OCI-M2 (cell line): ENCODE data around the gene GATAD2B.

Experiments used
- DNase-seq: peaks from one replicate; lab custom pipeline; 2025; ENCODE audit not compliant: unreplicated experiment; lab: John Stamatoyannopoulos, UW

GATAD2B gene

DNA sequence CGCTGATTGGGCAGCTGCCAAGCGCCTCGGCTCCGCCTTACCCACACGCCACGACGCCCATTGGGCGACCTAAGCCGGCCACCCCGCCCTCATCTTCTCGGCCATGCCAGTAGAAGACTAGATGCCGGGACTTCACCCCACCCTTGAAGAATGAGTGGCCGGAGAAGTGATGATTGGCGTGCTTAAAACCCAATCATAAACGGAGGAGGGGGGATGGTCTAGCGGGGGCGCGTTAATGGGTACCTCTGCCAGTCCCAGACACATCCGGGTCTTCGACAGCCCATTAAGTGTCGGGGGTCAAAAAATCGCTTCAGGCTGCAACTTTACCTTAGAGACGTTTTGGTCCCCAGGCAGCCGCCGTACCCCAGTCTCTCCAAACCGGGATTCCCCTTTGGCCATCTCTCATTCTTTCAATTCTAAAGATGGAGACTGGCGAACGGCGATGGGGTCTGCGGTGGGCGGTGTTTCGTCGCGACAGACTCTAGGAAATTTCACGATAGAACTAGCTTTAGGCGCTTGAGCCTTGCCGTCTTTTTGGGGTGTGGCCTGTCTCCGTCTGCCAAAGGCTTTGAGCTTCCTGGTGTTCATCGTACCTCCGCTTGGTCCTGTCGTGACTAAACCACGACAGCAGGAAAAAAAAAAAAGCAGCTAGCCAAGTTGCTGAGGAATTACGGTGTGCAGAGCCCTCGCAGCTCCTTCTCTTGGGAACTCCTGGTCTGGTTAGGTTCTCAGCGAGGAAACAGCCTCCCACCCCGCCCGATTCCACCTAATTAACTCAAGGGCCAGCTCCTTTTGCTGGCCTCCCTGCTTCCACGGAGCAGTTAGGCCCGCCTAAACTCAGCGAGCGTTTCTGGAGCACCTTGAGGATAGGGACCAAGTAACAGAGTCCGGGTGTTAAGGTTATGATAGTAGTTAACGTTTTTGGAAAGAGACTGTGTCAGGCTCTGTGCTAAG, at the start of gene GATAD2B:
TSS of gene GATAD2B (minus strand) at position 1 of the 954 bp plus-strand sequence. CDS start 94,625 bp downstream, outside the sequence.
- DNase-seq, result peak; percentile 93

DNA sequence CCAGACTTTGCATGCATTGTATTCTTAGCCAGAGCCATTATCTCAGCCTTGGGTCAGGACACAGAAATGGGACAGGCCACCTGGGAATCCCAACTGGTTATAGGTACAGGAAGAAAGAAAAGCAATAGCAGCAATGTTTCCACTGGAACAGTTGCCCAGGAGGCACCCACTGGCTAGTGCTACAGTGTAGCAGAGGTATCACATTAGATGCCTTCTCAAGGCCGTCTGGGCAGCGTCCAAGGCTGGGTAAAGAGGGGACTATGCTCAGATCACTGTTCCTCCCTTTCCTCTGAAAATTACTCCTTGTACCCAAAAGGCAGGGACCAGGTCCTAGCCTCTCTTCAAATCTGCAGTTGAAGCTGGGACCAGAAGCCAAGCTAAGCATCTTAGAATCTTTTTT, 47.6 kb upstream of the GATAD2B start:
- no peak for DNase-seq

DNA sequence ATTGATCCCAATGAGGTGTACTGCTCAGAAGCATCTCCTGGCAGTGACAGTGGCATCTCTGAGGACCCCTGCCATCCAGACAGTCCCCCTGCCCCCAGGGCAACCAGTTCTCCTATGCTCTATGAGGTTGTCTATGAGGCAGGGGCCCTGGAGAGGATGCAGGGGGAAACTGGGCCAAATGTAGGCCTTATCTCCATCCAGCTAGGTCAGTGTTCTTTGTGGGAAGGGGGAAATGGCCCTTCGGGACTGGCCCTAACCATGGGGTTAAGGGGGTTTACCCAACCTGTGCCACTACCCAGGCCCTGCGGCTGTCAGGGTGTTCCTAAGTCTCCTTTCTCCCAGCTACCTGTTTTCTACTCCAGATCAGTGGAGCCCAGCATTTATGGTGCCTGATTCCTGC, 46.2 kb upstream of the GATAD2B start:
- DNase-seq, result no peak

DNA sequence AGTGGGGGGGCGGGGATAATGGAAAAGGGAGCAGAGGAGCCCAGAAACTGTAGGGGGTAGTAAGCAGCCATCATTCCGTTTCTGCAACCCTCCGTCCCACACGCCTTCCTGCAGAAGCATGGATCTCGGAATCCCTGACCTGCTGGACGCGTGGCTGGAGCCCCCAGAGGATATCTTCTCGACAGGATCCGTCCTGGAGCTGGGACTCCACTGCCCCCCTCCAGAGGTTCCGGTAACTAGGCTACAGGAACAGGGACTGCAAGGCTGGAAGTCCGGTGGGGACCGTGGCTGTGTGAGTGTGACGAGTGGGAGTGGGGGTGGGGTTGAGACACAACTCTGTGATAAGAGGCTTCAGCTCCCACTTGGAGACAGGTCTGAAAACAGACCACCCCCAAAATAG, 45.6 kb upstream of the GATAD2B start:
- no peak for DNase-seq

DNA sequence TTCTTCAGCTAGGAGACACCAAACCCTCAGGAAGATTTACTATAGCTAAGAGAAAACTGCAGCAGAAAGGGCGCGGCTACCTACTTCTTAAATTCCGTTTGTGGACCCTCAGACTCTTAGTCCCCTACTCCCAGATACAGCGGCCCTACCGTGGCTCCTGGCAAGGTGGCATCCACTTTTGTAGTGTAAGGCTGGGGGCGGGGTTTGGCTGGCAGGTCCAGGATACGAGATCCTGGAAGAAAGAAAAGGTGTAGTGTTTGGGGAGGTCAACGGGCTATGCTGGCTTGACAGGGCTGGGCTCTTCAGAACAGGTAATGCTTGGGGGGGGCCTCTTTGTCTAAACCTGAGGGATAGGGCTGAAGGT, 45.2 kb upstream of the GATAD2B start:
- no peak for DNase-seq

DNA sequence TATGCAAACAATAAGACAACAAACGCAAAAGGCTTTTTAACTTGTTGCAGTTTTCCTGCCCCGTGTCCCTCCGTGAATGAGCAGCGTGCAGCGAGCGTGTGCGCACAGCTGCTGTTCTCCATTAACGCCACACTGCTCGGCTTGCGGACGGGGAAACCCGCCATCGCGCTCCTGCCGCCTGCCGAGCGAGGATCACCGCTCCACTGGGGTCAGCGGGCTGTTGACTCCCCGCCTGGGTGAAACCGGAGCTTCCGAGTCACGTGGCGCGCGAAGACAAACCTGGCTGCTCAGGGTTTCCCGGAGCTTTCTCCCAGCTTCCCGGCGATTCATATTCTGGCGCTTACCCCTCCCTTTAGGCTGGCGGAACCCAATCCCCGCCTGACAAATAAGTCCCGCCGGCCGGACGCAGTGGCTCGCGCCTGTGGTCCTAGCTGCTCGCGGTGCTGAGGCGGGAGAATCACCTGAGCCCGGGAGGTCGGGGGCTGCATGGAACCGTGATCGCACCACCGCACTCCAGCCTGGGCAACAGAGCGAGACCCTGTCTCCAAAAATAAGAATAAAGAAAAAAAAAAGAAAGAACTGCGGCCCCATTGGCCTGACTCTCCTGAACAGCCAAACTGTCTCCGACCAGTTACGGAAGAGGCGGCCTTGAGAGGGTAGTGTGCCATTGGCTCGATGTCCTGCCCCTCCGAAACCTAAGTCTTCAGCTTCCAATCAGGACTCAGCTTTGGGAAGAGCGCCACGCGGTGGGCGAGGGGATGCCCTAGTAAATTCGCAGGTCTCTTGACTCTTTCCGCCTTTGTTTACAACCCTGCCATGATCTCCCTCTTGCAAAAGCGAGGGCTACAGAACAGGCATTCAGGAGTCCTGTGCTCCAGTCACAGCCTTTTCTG, 44.6 kb upstream of the GATAD2B start, which contains the start of gene CREB3L4:
TSS of gene CREB3L4 (plus strand) at position 796 of the 893 bp plus-strand sequence. CDS start 624 bp downstream, outside the sequence.
- DNase-seq, result peak; percentile 64

DNA sequence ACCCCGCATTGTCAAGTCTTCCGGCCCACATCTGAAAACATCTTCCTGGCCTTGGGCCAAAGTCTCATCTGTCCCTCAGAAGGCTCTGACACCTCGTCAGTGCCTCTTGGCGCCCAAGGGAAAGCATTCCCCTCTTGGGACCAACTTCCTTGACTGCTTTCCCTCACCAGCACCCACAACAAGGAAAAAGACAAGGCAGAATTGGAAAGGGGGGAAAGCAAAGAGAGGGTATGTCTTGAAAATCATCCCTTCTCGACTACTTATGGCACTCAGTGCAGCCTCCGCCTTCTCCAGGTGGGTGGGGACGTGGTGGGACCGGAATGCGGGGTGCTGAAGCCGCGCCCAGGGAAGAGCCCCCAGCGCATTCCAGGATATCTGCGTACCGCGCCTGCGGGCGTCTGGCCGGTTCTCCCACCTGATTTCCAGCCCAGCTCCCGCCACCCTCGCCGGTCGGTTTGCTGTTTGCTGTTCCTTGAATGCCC, 41.1 kb upstream of the GATAD2B start:
- no peak for DNase-seq

DNA sequence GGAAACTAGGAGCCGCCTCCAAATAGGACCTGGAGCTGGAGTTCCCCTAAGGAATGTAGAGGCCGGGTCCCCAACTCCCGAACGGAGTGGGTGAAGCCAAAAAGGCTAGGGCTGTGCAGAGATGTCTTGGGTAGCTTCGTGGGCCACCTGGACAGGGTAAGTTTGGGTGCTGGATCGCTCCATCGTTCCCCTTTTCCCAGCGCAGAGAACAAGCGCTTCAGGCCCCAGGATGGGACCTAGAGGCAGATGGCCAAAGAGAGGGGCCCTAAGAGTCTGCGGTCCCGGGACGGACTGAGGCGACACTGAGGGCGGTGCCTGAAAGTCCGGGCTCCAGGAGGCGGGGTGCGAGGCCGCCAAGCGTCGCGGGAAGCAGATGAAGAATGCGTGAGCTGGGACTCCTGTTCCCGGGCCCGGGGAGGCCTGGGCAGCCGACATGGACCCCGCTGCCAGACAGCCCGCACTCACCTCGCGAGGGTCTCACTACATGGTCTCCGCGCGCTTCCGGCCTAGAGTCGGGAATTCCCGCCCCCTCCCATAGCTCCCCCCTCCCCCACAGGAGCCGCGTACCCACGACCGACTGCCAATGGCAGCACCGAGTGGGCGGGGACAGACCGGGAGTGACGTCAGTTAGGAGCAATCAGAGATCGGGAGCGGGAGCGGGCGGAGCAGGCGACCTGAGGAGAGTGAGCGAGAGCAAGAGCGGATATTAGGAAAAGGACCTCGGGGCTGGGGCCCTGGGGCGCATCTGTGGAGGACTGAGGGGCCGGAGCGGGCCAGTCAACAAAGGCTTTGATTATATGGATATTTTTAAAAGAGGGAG, 40.5 kb upstream of the GATAD2B start, which contains the start of gene SLC39A1:
TSS of gene SLC39A1 (minus strand) at position 508 of the 820 bp plus-strand sequence. CDS start 822 bp downstream, outside the sequence.
- peak; percentile 84 for DNase-seq

DNA sequence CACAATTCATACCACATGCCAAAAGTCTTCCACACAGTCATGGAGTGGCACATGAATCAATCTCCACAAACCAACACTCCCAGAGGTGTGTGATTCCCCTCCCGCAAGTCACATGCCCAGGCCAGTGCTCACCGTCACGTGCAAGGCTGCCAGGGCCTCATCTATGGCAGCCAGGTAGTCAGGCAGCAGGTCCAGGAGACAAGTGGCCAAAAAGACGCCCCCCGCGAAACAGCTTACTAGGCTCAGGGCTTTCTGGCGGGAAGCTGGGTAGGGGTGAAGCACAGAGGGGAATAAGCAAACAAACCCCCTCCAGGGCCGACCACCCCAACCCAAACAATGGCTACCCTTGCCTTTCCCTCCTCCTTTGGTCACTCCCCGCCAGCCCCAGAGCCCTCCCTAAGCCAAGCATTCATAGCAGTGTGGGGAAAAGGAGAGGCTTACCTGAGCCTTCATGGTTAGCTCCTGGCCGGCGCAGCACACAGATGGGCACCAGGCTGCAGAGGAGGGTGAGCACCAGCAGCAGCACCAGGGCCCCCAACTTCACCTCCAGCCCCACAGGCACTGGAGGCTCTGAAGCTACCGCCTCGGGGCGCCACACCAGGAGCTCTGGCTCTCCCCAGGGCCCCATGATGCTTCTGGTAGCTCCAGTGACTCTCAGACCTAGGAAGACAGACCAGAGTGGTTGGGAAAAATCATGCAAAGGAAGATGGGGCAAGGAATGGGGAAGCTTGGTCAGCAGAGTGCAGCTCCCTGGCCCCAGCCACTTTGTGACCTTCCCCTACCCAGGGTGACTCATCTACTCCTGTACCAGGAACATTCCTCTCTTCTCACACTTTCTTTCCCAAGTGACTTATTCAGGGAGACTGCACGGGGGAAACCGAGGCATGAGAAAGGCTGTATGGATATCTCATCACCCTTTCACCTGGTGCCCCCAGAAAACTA, 39.6 kb upstream of the GATAD2B start:
- no peak for DNase-seq

DNA sequence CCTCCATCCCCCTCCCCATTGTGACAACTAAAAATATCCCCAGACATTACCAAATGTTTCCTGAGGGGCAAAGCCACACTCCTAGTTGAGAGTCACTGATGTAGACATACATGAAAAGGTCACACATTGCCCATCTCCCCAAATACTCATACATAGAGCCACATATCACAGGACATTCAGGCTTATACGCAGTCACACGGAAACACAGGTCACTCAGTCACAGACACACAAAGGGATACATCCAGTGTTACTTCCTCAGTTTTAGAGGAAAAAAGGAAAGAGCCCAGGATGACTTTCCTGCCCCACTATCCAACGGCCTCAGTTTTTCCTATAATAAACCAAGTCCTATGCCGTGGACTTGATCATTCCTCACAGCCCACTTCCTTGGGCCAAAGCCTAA, 38.6 kb upstream of the GATAD2B start:
- no peak for DNase-seq

DNA sequence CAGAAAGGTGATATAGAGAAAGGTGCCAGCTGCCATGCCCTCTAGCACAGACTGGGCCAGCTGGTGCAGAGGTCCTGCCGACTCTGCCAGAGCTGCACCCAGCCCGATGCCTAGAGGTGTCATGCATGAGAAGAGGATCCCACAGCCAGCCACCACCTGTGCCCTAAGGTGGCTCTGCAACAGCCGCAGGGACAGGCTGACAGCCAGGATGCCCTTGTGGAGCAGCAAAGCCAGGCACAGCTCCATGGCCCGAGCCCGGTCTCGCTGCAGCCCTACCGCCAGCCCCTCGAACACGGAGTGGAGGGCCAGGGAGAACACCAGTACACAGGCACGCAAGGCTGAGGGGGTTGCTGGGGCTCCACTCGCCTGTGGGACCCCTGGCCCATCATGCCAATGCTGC, 37.4 kb upstream of the GATAD2B start:
- no peak for DNase-seq

DNA sequence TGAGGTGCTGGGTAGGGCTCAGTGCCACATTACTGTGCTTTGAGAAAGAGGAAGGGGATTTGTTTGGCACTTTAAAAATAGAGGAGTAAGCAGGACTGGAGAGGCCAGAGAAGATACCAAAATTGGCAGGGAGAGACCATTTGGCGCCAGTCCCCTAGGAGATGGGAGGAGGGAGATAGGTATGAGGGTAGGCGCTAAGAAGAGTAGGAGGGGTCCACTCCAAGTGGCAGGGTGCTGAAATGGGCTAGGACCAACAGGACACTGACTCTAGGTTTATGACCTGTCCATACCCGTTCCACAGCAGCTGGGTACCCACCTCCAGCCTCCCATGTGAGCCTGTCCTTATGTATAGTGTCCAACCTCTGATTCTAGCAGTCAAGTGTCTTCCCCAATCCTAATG, 36.7 kb upstream of the GATAD2B start:
- no peak for DNase-seq

DNA sequence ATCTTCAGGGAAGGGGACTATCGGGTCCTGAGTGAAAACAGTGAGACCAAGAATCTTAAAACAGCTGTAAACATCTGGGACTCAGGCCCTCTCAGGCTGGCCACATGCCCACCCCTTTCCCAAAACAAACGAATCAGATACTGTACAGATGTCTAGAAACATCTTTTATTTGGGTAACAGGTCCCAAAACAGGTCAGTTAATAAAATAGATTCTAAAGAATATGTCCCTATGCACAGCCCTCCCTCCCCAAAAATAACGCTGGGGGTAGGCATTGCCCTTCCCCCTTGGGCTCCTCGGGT, 36.1 kb upstream of the GATAD2B start:
- no peak for DNase-seq

DNA sequence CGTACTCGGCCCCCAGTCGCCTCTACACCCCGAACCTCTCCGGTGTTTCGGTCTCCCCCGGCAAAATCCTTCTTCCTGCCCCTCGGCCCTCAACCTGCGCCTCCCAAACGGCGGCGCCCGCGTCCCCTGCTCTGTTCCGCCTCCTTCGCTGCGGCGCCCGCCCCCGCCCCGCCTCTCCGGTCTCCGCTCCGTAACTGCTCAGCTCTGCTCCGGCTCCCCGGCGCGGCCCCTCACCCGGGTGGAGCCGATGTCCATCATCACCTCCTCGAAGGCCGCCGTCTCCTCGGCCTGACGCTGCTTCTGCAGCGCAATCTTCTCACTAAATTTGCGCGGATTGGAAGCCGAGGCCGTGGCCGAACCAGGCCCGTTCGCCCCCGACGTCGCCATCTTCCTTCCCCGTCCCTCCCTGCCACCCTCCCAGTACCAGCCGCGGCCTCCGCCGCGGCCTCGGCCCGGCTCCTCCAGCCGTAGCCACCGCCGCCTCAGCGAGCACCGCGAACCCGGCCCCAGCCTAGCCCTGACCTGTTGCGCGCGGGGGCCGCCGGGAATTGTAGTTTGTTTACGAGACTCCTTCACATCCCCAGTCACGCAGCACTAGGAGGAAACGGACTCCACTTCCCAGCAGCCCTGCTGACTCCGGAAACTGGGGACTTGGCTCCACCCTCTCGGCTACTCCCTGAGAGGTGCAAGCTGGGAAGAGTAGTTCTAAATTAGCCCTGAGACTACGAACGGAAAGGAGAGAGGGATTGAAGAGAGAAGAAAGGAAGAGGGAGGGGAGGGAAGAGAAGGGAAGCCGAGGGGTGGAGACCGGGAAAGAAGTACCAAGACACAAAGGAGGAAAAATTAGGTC, 35.6 kb upstream of the GATAD2B start, which contains the start of gene CRTC2:
TSS of gene CRTC2 (minus strand) at position 502 of the 850 bp plus-strand sequence. CDS start at position 387, 115 bp downstream.
- DNase-seq, result peak; percentile 58

DNA sequence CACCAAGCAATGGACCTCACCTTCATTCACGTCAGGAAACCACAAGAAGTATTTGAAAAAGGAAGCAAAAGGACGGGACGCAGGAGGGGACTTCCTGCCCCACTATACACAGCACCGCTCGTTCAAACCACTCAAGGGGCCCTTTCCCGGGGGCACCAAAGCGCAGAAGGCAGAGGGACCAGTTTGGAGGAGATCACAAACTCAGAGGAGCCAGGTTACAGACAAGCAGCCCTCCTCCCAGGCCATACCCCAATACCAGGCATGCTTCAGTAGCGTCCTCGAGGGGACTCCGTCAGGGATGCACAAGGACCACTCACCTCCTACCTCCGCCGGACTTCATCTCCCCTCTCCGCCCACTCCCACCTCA, 35.0 kb upstream of the GATAD2B start:
- no peak for DNase-seq

DNA sequence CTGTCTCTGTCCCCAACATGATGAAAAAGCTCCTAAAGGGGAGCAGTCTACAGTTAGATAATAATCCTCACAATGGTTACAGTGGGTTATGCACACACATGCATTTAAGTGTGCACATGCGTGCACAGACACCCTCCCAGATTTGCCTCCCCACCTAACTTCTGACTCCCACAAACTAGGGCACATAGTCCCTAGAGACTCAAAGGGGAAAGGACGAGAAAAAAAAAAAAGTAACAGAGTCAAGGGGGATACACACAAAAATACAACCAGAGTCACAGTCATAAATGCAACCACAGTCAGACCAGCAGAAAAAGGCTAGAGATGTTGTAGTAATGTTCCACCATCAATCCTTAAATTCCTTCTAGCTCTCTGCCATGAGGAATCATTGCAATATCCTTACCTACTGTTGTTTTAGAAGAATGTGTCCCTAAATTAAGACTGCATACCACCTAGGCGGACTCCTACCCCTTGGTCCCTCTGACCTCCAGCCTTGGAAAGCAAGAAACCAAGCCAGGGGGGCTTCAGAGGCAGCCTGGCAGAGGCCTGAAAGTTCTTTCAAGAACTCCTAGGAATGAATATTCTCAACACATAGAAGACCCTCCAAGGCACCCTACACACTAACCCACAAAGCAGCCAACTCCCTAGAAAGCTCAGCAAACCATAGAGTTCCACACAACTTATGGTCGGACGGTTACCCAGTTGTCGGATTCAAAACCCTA, 34.4 kb upstream of the GATAD2B start:
- DNase-seq, result no peak

DNA sequence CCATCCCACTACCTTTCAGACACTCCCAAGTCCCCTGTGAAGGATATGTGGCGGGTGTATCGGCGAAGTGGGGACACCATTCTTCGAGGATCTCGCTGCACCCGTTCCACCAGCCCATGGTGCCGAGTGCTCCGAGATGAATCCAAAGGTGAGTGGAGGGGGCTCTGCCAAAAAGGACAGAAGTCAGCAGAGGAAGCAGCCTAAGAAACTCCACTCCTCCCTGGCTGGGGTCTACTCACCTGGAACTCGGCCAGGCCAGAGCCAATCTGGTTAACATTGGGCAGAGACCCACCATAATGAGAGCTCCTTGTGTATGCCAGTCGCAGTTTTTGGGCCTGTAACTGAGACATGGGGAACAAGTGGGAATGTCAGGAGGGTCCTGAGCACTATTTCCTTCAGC, 32.1 kb upstream of the GATAD2B start:
- no peak for DNase-seq

DNA sequence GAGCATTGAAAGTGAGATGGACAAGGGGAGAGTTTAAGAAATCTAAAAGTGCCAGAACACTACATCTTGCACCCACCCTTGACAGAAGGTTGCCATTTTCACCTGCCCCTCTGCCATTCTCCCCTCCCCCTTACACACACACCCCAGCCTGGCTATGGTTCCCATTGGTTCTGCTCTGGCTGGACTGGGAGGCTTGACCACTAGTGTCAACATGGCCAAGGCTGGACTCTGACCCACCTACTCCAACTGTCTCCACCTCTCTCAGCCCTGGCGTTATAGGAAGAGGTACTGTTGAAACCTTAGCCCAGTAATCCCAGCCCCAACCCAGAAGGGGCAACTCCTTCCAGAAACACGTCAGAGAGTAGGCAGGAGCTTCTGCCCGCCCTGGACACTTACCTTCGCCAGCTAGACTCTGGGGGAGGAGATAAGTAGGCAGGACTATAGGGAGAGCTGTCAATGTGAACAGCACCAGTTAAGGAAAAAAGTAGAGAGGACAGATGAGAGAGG, 31.1 kb upstream of the GATAD2B start:
- no peak for DNase-seq
